Stromal cell of bone marrow (primary cell): ENCODE results near the gene CST7.
"Not testable (repeated sequence)": the region's sequence is repeated elsewhere in the genome, so short reads cannot be mapped to it uniquely, and the experiment has no call there.

Experiments used
- DNase-seq: peaks from one replicate; pipeline ENCODE4 v3.0.0-alpha.2; 2012; ENCODE audit warnings: low read depth

The CST7 gene

DNA sequence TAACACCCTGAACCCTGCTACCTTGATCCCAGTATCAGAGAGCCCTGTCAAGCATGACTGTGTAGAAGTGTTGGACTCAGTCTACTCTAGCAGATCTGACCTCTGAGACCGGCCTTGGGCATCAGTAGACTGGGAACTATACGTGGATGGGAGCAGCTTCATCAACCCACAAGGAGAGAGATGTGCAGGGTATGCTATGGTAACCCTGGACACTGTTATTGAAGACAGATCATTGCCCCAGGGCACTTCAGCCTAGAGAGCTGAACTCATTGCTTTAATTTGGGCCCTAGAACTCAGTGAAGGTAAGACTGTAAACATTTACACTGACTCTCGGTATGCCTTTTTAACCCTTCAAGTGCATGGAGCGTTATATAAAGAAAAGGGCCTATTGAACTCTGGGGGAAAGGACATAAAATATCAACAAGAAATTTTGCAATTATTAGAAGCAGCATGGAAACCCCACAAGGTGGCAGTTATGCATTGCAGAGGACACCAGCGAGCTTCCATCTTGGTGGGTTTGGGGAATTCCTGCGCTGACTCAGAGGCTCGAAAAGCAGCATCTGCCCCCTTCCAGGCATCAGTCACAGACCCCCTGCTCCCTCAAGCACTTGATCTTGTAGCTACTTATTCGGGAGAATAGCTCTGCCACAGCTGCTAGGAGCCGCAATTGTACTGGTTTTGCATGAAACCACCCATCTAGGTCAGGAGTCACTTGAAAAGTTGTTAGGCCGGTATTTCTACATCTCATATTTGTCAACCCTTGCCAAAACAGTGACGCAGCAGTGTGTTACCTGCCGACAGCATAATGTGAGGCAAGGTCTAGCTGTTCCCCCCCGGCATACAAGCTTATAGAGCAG lies 19.0 kb upstream of the CST7 start:
- not testable (repeated sequence) for DNase-seq

DNA sequence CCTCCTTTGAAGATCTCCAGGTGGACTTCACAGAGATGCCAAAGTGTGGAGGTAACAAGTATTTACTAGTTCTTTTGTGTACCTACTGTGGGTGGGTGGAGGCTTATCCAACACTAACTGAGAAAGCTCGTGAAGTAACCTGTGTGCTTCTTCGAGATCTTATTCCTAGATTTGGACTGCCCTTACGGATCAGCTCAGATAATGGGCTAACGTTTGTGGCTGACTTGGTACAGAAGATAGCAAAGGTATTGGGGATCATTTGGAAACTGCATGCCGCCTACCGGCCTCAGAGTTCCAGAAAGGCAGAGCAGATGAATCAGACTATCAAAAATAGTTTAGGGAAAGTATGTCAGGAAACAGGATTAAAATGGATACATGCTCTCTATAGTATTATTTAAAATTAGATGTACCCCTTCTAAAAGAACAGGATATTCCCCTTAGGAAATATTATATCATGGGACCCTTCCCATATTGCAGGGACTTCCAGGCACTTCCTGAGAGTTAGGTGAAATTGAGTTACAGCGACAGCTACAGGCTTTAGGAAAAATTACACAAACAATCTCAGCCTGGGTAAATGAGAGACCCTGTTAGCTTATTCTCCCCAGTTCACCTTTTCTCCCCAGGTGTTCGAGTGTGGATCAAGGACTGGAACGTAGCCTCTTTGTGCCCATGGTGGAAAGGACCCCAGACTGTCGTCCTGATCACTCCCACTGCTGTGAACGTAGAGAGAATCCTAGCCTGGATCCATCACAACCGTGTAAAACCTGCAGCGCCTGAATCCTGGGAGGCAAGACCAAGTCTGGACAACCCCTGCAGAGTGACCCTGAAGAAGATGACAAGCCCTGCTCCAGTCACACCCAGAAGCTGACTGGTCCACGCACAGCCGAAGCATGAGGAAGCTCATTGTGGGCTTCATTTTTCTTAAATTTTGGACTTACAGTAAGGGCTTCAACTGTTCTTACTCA lies 18.1 kb upstream of the CST7 start:
- DNase-seq, result not testable (repeated sequence)

DNA sequence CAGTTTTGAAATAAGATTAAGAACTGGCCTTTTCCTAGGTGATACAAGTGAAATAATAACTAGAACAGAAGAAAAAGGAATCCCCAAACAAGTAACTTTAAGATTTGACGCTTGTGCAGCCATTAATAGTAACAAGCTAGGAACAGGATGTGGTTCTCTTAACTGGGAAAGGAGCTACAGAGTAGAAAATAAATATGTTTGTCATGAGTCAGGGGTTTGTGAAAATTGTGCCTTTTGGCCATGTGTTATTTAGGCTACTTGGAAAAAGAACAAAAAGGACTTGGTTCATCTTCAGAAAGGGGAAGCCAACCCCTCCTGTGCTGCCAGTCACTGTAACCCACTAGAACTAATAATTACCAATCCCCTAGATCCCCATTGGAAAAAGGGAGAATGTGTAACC lies 17.2 kb upstream of the CST7 start:
- not testable (repeated sequence) for DNase-seq

DNA sequence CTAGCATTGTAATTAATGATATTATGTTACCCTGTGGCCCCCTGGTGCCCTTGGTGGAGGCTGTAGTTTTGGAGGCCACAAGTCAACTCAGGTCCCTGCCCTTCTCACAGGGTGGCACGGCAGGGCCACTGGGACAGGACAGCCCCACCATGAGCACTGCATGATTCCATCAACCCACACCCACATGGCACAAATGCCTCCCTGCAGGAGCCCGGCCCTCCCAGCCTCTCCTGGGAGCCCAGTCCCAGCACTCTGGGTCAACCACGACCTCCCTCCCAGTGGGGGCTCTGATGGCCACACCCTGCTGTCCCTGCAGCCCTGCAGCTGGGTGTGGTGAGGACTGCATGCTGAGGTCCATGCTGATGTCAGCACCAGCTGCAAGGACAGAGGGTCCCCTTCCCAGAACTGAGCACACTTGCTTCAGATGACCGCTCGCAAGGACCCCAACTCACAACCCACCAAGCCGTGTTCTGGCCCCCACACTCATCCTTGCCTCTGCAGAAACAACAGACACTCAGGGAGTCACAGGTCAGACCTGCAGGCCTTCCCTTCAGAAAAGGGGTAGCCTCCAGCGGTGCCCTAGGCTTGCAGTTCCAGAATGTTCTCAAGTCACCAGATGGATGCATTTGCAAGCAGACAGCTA lies 15.7 kb upstream of the CST7 start:
- no peak for DNase-seq

DNA sequence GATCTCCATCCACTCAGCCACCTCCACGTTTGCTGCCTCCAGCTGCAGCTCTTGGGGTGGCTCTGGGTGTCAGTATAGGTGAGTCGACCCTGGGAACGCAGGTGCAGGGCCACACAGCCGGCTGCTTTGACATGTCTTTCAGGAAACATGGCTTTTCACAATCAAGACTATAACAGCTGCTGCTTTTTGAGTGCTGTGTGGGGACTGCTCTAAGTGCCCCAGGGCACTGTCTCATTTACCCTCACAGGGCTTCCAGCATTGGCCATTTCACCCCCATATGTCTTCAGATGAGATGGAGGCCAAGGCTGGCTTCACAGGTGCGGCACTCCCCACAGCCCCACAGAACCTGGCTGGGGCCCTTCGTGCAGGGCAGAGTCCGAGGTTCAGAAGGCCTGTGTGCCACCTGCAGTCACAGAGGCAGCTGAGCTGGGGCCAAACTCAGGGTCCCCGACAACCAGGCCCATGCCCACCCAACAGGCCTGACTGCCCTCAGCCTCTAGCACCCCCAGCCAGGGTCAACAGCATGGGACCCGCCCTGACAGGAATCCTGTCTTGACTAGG lies 14.9 kb upstream of the CST7 start:
- no peak for DNase-seq

DNA sequence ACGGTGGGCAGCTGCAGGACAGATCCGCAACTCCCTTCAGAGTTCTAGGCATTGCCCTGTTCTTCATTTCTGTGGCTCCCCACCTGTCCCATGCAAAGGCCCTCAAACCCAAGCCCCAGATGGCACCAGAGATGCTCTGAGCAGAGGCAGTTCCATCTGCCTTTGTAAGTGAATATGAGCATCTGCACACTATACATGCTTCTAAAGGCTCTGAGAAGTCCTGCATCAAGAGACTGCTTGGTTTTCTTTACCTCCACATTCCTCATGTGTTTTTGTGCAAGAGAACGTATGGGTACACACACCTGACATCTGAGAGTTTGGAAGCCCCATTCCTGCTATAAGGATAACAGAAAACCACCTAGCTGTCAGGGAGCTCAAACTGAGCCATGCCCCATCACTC lies 14.4 kb upstream of the CST7 start:
- no peak for DNase-seq

DNA sequence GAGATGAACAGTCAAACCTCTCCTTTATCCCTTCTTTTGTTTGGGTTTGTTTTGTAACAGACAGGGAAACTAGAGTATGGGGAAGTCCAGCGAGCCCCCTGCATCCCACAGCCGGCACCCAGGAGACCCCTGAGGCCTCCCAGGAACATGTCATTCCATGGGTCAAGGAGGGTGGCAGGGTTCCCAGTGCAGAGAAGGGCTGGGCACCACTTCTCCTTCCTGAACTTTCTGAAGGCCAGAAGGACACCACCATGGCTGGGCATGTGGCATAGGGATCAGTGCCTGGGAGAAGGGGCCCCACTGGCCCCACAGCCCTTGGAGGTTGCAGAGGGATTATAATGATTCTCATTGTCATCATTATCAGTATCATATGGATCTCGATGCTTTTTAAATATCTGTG lies 13.9 kb upstream of the CST7 start:
- DNase-seq, result no peak

DNA sequence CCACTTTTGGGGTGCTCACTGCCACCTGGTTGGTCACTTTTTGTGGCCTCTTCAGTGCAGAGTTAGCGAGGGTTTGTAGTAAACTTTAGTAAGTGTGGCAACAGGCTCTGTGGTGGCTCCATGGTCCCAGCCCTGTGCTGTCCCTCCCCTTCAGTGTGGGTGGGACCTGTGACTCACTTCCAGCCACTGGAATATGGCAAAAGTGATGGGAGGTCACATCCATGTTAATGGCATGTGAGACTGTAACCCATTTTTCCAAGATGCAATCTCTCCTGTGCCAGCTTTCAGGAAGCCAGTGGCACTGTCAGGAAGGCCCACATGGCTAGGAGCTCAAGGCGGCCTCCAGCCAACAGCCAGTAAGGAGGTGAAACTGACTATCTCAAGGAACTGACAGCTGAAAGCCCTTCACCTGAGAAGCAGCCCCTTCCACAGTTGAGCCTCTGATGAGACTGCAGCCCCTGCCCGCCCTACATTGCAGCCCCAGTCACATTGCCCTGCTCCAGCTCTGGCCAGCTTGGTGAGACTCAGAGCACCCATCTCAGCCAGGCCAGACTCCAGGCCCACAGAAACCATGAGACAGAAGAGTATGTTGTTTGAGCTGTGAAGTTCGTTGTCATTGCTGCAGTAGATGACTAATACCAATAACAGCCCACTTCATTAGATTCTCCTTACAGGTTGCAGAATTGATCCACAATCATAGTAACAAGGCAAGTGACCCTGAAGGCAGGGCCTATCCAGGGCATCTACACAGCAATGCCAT lies 13.1 kb upstream of the CST7 start:
- DNase-seq, result no peak

DNA sequence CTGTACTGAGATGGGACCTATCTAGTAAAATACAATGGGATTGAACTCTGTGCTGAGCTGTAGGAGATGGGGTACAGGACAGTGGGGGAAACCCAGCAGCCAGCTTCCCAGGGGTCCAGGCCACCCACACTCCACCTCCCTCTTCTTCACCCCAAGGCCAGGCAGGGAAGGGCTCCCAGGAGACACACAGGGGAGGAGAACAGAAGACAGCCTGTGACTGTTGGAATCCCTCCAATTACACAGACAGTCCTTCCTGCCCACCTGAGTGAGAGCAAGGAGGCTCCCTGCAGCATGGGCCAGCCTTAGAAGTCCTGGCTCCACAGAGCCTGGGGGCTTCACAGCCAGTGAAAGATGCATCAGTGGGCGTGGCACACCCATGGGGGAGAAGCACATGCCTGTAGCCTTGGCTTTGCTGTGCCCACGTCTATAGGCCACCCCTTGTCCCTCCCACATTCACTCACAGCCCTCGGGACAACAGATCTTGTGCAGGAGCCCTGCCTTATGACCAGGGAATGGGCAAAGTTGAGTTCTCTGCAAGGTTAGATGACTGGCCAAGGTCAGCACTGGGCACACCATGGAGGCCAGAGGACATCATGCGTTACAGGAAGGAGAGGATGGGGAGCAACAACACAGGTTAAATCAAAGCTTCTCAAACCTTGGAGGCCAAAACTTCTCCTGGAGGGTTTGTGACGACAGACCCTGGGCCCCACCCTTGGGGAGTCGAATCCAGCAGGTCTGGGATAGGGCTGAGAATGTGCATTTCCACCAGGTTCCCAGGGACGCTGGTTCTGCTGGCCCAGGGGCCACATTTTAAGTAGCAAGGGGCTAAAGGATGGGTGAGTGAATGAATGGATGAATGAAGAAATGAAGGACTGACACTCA lies 12.3 kb upstream of the CST7 start:
- DNase-seq, result no peak

DNA sequence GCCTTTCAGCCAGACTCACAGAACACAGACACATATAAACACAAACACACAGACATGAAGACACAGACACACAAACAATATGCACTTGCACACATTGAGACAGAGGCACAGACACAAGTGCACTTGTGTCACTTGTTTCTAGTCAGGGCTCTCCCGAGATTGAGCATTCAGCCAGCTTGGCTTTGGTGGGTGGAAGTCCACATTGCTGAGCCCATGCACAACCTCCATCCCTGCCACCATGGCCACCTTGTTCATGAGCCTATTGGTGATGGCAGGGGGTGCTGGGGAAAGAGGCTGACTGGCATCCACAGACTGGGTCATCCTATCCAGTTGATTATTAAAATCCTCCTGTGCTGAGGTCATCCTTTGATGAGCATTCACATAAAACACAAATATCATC lies 11.5 kb upstream of the CST7 start:
- DNase-seq, result no peak

DNA sequence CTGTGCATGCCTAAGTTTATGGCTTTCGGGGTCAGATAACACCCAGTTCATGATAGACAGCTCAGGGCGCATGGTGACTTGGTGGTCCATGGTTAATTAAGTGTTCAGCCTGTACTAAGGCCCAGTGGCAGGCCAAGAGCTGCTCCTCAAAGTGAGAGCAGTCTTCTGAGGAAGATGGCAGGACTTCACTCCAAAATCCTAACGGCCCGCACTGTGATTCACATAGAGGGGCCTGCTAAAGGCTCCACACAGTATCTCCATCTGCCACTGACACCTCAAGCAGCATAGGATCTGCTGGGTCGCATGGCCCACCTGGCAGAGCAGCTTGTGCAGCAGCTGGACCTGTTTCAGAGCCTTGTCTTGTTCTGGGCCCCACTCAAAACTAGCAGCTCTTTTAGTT lies 10.6 kb upstream of the CST7 start:
- no peak for DNase-seq

DNA sequence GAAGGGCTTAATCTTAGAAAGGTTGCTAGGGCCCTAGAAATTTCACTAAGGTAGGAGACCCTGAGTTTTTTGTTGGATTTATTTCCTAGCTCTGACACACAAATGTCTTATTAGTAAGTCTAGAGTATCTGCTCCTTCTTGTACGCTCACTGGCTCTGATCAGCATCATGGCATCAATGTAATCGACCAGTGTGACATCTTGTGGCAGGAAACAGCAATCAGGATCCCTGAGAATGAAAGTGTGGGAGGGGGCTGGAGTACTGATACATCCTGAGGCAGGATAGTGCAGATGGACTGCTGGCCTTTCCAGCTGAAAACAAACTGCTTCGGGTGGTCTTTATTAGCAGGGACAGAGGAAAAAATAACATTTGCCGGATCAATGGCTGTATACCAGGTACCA lies 10.0 kb upstream of the CST7 start:
- DNase-seq, result no peak

DNA sequence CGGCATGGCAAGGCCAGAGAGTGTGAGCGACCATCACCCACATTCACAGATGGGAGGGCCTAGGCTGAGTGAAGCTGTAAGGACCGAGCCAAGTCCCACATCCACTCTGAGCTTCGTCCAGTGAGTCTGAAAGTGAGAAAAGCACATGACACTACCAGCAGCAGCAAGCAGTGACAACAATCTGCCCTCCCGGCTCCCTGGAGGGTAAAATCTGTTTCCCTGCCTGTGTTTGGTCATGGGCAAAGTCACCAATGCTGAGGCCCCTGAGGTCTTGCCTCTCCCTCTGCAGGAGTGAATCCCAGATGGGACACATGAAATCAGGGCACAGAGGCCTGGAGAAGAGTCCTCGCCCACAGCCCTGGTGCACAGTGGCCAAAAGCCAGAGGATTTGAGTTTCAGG lies 6.4 kb upstream of the CST7 start:
- no peak for DNase-seq

DNA sequence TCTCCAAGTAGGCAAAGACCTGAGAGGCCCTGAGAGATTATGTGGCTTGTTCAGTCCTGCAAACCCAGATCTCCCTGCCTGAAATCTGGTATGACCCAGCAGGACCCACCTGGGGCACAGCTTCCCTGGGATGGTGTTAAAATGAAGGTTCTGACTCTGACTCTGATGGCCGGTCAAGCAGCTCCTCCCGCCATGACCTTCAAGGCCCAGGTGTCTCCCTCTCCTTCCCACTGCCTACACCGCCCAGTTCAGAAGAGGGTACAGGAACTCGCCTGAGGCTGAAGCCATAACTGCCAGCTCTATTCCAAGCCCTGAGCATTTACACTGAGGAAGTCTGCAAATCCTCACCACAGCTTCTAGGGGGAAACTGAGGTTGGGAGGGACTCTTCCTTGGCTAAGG lies 5.9 kb upstream of the CST7 start:
- DNase-seq, result no peak

DNA sequence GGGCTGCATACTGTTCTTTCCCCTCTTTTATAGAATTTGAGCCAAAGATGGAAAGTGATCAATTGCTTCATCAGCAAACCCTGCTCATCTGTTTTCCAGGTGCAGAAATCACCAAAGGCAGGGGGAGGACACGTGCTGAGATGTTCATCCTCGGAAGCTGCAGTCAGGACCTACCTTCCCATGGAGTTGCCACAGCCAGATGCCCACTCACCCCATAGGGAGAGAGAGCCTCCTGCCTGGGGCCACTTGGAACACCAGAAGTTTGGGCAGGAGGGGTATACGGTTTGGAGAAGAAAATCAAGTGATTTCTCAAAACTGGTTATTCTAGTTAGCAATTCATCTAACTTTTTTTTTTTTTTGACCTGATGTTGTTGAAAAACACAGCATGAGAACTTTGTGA lies 5.3 kb upstream of the CST7 start:
- no peak for DNase-seq

DNA sequence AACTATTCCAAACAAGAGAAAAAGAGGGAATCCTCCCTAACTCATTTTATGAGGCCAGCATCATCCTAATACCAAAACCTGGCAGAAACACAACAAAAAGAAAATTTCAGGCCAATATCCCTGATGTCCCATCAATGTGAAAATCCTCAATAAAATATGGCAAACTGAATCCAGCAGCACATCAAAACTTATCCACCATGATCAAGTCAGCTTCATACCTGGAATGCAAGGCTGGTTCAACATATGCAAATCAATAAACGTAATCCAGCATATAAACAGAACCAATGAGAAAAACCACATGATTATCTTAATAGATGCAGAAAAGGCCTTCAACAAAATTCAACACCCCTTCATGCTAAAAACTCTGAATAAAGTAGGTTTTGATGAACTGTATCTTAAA lies 2.7 kb upstream of the CST7 start:
- not testable (repeated sequence) for DNase-seq

DNA sequence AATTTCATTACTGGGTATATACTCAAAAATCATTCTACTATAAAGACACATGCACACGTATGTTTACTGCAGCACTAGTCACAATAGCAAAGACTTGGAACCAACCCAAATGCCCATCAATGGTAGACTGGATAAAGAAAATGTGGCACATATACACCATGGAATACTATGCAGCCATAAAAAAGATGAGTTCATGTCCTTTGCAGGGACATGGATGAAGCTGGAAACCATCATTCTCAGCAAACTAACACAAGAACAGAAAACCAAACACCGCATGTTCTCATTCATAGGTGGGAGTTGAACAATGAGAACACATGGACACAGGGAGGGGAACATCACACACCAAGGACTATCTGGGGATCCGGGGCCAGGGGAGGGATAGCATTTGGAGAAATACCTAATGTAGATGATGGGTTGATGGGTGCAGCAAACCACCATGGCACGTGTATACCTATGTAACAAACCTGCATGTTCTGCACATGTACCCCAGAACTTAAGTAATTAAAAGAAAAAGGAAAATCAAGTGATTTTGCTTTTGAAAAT lies 602 bp upstream of the CST7 start:
- not testable (repeated sequence) for DNase-seq

DNA sequence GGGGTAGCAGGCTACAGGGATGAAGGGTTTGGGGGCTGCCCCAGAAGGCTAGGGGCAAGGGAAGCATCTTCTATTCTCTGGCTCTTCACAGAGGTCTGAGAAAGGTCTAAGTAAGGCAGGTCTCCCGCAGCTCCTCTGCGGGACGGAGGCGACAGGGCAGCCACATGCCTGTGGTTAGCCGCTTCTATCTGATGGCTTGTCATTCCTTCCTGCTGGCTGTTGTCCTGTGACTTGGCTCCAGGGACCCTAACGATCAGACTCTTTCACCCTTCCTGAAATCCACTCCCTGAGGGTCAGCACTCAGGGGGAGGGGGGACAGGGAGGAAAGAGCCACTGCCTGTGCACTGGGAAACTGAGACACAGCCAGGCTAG lies 673 bp downstream of the CST7 start:
- DNase-seq, result no peak

DNA sequence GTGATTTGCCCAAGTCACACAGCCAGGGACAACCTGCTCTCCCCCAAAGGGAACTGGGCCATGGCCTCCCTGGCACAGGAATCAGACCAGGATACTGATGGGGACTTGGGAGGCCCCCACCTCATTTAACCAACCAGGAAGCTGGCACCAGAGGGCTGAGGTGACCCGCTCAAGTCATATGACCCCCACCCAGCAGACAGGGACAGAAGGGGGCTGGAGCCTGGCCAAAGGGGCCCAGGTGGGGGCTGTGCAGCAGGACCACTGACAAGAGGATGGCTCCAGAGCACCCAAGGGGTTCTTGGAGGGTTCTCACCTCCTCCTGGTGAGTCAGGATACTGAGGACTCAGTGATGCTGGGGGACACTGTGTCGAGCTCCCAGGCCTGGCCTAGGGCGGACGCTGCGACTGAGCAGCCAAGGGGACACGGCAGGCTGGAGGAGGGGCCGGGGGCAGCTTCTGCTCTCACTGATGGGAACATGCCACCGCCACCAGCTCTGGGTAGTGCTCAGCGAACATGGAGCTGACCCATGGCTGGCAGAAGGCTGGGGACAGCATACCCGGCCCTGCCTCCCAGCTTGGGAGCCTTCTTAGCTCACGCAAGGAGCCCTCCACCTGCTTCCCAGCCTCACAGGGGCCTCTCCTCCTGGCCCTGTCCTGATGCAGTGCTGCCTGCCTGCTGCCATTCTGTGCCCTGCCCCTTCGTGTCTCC lies 1.2 kb downstream of the CST7 start:
- DNase-seq, result no peak
